ENCODE results near the gene PTPRK.

DNA sequence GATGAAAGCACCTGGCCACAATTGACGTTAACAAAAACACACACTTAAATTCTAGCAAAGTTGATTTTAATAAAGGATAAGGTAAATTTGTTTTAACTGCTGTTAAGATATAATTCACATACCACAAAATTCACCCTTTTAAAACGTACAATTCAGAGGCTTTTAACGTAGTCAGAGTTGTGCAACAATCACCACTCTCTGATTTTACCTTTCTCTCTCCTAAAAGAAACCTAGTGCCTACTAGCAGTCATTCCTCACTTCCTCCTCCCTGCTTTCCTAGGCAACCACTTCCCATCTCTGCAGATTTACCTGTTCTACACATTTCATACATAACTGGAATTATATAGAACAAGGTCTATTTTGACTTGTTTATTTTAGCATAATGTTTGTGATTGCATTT, 58.9 kb downstream of the PTPRK start:
- TF ChIP-seq, protein P1, sequence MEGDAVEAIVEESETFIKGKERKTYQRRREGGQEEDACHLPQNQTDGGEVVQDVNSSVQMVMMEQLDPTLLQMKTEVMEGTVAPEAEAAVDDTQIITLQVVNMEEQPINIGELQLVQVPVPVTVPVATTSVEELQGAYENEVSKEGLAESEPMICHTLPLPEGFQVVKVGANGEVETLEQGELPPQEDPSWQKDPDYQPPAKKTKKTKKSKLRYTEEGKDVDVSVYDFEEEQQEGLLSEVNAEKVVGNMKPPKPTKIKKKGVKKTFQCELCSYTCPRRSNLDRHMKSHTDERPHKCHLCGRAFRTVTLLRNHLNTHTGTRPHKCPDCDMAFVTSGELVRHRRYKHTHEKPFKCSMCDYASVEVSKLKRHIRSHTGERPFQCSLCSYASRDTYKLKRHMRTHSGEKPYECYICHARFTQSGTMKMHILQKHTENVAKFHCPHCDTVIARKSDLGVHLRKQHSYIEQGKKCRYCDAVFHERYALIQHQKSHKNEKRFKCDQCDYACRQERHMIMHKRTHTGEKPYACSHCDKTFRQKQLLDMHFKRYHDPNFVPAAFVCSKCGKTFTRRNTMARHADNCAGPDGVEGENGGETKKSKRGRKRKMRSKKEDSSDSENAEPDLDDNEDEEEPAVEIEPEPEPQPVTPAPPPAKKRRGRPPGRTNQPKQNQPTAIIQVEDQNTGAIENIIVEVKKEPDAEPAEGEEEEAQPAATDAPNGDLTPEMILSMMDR (IDR thresholded peaks at IDR 0.05; ENCODE audit: low read length) = no peak
- no peak for TF ChIP-seq EZH2 (IDR thresholded peaks at IDR 0.05; ENCODE audit: borderline replicate concordance, low read length)
